Measurements from ENCODE around the gene REV1.

Gene REV1

DNA sequence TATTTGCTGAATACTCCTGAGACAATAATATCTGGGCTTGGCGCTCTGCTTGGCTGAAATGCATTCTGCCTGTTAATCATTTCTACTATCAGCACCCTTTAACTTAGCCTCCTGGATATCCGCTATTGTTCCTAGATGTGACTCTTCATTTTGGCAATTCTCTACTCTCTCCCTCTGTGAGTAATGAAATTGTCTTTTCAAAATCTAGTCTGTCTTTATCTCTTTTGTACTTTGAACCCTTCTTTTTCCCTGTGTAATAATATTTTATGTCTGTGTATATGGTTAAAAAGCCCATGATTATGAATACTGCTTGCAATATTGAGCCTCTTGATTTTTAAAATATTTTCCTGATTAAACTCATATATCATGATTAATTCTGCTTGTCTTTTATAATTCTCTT is 6.2 kb upstream of the REV1 start (continued):
- no peak for TF ChIP-seq ZNF350 (tag by site-specific recombination; IDR thresholded peaks at IDR 0.05)
- TF ChIP-seq ZNF843 (tag by site-specific recombination; IDR thresholded peaks at IDR 0.05) = no peak
- no peak for TF ChIP-seq YY1 (tag by site-specific recombination; IDR thresholded peaks at IDR 0.05)
- TF ChIP-seq ZNF513 (tag by site-specific recombination; IDR thresholded peaks at IDR 0.05) = no peak
- TF ChIP-seq BCL11B (tag by site-specific recombination; IDR thresholded peaks at IDR 0.05; ENCODE audit: low read depth) = no peak
- TF ChIP-seq ZNF157 (tag by site-specific recombination; IDR thresholded peaks at IDR 0.05) = no peak
- TF ChIP-seq, protein P1, sequence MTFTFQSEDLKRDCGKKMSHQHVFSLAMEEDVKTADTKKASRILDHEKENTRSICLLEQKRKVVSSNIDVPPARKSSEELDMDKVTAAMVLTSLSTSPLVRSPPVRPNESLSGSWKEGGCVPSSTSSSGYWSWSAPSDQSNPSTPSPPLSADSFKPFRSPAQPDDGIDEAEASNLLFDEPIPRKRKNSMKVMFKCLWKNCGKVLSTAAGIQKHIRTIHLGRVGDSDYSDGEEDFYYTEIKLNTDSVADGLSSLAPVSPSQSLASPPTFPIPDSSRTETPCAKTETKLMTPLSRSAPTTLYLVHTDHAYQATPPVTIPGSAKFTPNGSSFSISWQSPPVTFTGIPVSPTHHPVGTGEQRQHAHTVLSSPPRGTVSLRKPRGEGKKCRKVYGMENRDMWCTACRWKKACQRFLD (tag by site-specific recombination; IDR thresholded peaks at IDR 0.05) = no peak
- TF ChIP-seq OSR2 (tag by site-specific recombination; IDR thresholded peaks at IDR 0.05) = no peak

GRCh38 chr2:99495115-99495860 is 5.5 kb upstream of the REV1 start:
- ChIA-PET POLR2A (no interaction called here), CTCF (no interaction called here)
- Histone ChIP-seq H3K27ac (ENCODE audit: extremely low read depth, low read depth, low read length) (no peak overlapping the region), H3K36me3 (ENCODE audit: control insufficient read depth in 2 of 2, insufficient read depth in 1 of 2, low read length in 2 of 2) (no peaks in the 10 kb centered on the region), H3K9me3 (ENCODE audit: control insufficient read depth, insufficient read depth, low read depth, low read length) (no peaks in the 10 kb centered on the region), H3K4me3 (ENCODE audit: low read depth, low read length) (no peak overlapping the region), H3K4me1 (ENCODE audit: control insufficient read depth, insufficient read depth, low read length) (no peaks in the 10 kb centered on the region)
- TF ChIP-seq ZNF335 (tag by site-specific recombination; conservative IDR thresholded peaks at IDR 0.05) = peak; percentile 55; the same call in 1 of the 2 replicates
- no peak for TF ChIP-seq ZNF549 (tag by site-specific recombination; IDR thresholded peaks at IDR 0.05)
- TF ChIP-seq, protein P2, sequence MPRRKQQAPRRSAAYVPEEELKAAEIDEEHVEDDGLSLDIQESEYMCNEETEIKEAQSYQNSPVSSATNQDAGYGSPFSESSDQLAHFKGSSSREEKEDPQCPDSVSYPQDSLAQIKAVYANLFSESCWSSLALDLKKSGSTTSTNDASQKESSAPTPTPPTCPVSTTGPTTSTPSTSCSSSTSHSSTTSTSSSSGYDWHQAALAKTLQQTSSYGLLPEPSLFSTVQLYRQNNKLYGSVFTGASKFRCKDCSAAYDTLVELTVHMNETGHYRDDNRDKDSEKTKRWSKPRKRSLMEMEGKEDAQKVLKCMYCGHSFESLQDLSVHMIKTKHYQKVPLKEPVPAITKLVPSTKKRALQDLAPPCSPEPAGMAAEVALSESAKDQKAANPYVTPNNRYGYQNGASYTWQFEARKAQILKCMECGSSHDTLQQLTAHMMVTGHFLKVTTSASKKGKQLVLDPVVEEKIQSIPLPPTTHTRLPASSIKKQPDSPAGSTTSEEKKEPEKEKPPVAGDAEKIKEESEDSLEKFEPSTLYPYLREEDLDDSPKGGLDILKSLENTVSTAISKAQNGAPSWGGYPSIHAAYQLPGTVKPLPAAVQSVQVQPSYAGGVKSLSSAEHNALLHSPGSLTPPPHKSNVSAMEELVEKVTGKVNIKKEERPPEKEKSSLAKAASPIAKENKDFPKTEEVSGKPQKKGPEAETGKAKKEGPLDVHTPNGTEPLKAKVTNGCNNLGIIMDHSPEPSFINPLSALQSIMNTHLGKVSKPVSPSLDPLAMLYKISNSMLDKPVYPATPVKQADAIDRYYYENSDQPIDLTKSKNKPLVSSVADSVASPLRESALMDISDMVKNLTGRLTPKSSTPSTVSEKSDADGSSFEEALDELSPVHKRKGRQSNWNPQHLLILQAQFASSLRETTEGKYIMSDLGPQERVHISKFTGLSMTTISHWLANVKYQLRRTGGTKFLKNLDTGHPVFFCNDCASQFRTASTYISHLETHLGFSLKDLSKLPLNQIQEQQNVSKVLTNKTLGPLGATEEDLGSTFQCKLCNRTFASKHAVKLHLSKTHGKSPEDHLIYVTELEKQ (tag by site-specific recombination; IDR thresholded peaks at IDR 0.05; ENCODE audit: borderline replicate concordance) = no peak
- no peak for TF ChIP-seq ZNF280D (tag by site-specific recombination; IDR thresholded peaks at IDR 0.05)
- TF ChIP-seq ZNF114 (tag by site-specific recombination; IDR thresholded peaks at IDR 0.05) = no peak

- H3K27ac ChIP-seq (ENCODE audit: extremely low read depth, low read depth, low read length) = no peak overlapping the region
- H3K36me3 ChIP-seq (ENCODE audit: control insufficient read depth in 2 of 2, insufficient read depth in 1 of 2, low read length in 2 of 2) = no peaks in the 10 kb centered on the region
- POLR2A ChIA-PET = no interaction called here
- CTCF ChIA-PET = no interaction called here
- H3K4me1 ChIP-seq (ENCODE audit: control insufficient read depth, insufficient read depth, low read length) = peaks cover 6% of the 10 kb centered on the region; the same call in 1 of the 2 replicates
- H3K9me3 ChIP-seq (ENCODE audit: control insufficient read depth, insufficient read depth, low read depth, low read length) = no peaks in the 10 kb centered on the region
- no peak overlapping the region for H3K4me3 ChIP-seq (ENCODE audit: low read depth, low read length)
- TF ChIP-seq ZNF623 (tag by site-specific recombination; IDR thresholded peaks at IDR 0.05) (no peak), ZNF48 (tag by site-specific recombination; IDR thresholded peaks at IDR 0.05) (no peak), ZNF114 (tag by site-specific recombination; IDR thresholded peaks at IDR 0.05) (no peak), EGR2 (tag by site-specific recombination; IDR thresholded peaks at IDR 0.05; ENCODE audit: low read depth) (no peak), ZNF514 (tag by site-specific recombination; IDR thresholded peaks at IDR 0.05) (no peak), HOXD13 (CRISPR knock-in tag; IDR thresholded peaks at IDR 0.05; ENCODE audit: borderline replicate concordance) (no peak), GLI2 (tag by site-specific recombination; IDR thresholded peaks at IDR 0.05; ENCODE audit: borderline replicate concordance, low read depth) (no peak), ZNF645 (tag by site-specific recombination; IDR thresholded peaks at IDR 0.05) (no peak), SETDB1 (IDR thresholded peaks at IDR 0.05; ENCODE audit: insufficient read length, low read length) (no peak), ZNF169 (tag by site-specific recombination; IDR thresholded peaks at IDR 0.05) (no peak)
Observed at GRCh38 chr2:99492721-99493120, 2.9 kb upstream of the REV1 start.
